Measurements from ENCODE around the gene SND1.
A peak's percentile ranks its signal among the peaks of the same experiment; 100 is the strongest.

Gene SND1

DNA sequence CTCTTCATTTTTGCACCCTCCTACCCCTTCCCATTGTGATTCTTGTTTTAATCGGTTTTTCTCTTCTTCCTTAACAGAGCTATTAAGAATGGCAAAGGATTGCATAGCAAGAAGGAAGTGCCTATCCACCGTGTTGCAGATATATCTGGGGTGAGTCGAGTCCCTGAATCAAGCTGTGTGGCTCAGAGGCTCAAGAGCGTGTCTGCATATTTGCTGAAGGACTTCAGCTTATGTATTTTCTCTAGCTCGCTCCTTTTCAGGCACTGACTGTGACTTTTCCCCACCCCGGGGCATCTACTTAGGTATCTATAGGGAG is 252.6 kb downstream of the SND1 start:
- no peak overlapping the region for H3K4me3 ChIP-seq (ENCODE audit: low read length)
- TF ChIP-seq EZH2phosphoT487 (IDR thresholded peaks at IDR 0.05; ENCODE audit: low read length) = no peak
- TF ChIP-seq, protein P1, sequence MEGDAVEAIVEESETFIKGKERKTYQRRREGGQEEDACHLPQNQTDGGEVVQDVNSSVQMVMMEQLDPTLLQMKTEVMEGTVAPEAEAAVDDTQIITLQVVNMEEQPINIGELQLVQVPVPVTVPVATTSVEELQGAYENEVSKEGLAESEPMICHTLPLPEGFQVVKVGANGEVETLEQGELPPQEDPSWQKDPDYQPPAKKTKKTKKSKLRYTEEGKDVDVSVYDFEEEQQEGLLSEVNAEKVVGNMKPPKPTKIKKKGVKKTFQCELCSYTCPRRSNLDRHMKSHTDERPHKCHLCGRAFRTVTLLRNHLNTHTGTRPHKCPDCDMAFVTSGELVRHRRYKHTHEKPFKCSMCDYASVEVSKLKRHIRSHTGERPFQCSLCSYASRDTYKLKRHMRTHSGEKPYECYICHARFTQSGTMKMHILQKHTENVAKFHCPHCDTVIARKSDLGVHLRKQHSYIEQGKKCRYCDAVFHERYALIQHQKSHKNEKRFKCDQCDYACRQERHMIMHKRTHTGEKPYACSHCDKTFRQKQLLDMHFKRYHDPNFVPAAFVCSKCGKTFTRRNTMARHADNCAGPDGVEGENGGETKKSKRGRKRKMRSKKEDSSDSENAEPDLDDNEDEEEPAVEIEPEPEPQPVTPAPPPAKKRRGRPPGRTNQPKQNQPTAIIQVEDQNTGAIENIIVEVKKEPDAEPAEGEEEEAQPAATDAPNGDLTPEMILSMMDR (IDR thresholded peaks at IDR 0.05; ENCODE audit: low read length) = no peak
- TF ChIP-seq EZH2 (optimal IDR thresholded peaks at IDR 0.05; ENCODE audit: low read depth, low read length) = no peak
- H3K9ac ChIP-seq (ENCODE audit: low read length) = no peak overlapping the region
- H3K9me3 ChIP-seq (replicated peaks; ENCODE audit: insufficient read depth, low read length) = no peaks in the 10 kb centered on the region
- peaks cover 52% of the 10 kb centered on the region for H3K4me1 ChIP-seq (ENCODE audit: low read length)
- H3F3A ChIP-seq (ENCODE audit: insufficient read depth, low read length) = peaks cover 18% of the 10 kb centered on the region
- H3K27ac ChIP-seq (ENCODE audit: low read length) = no peak overlapping the region
- H3K9me2 ChIP-seq (replicated peaks; ENCODE audit: insufficient read depth, low read length) = no peaks in the 10 kb centered on the region
- peaks cover 92% of the 10 kb centered on the region for H3K79me2 ChIP-seq (ENCODE audit: low read length)
- H2AFZ ChIP-seq (ENCODE audit: low read length) = no peak overlapping the region
- peaks cover 30% of the 10 kb centered on the region for H4K20me1 ChIP-seq (ENCODE audit: insufficient read depth, low read length)
- no peaks in the 10 kb centered on the region for H3K27me3 ChIP-seq (replicated peaks; ENCODE audit: insufficient read depth, low read length)
- 0 out of 2 replicates have a peak, but pooled peaks cover 4% of the 10 kb centered on the region for H3K36me3 ChIP-seq (replicated peaks; ENCODE audit: insufficient read depth, low read length)
- H3K4me2 ChIP-seq (ENCODE audit: low read depth, low read length) = no peak overlapping the region
- DNase-seq = no peak

DNA sequence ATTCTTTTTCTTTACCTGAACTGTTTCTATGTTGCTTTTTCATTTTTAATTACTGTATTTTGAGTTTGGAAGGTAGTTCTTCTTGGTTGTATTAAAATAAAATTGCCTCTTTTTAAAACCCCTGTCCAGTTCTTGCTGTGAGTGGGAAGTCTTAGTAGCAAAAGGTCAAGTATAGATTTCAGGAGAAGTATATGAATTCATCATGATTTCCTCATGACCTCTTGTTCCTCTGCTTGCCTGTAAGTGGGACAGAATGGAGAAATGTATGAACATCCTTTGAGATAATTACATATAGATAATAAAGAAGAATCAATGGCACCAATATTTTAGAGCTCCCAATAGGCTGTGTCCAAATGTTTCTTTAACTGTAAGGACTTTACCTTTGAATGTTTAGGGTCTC is 253.0 kb downstream of the SND1 start:
- H3K4me2 ChIP-seq (ENCODE audit: low read depth, low read length) = no peak overlapping the region
- peaks cover 28% of the 10 kb centered on the region for H4K20me1 ChIP-seq (ENCODE audit: insufficient read depth, low read length)
- H3F3A ChIP-seq (ENCODE audit: insufficient read depth, low read length) = peaks cover 18% of the 10 kb centered on the region
- H2AFZ ChIP-seq (ENCODE audit: low read length) = no peak overlapping the region
- H3K79me2 ChIP-seq (ENCODE audit: low read length) = peaks cover 91% of the 10 kb centered on the region
- H3K27me3 ChIP-seq (replicated peaks; ENCODE audit: insufficient read depth, low read length) = no peaks in the 10 kb centered on the region
- no peak overlapping the region for H3K9ac ChIP-seq (ENCODE audit: low read length)
- H3K9me3 ChIP-seq (replicated peaks; ENCODE audit: insufficient read depth, low read length) = no peaks in the 10 kb centered on the region
- H3K27ac ChIP-seq (ENCODE audit: low read length) = no peak overlapping the region
- 0 out of 2 replicates have a peak, but pooled peaks cover 4% of the 10 kb centered on the region for H3K36me3 ChIP-seq (replicated peaks; ENCODE audit: insufficient read depth, low read length)
- peaks cover 50% of the 10 kb centered on the region for H3K4me1 ChIP-seq (ENCODE audit: low read length)
- H3K9me2 ChIP-seq (replicated peaks; ENCODE audit: insufficient read depth, low read length) = no peaks in the 10 kb centered on the region
- no peak for DNase-seq
- H3K4me3 ChIP-seq (ENCODE audit: low read length) = no peak overlapping the region
- TF ChIP-seq EZH2 (optimal IDR thresholded peaks at IDR 0.05; ENCODE audit: low read depth, low read length) = no peak
- TF ChIP-seq, protein P1 (IDR thresholded peaks at IDR 0.05; ENCODE audit: low read length) = no peak
- TF ChIP-seq EZH2phosphoT487 (IDR thresholded peaks at IDR 0.05; ENCODE audit: low read length) = no peak

DNA sequence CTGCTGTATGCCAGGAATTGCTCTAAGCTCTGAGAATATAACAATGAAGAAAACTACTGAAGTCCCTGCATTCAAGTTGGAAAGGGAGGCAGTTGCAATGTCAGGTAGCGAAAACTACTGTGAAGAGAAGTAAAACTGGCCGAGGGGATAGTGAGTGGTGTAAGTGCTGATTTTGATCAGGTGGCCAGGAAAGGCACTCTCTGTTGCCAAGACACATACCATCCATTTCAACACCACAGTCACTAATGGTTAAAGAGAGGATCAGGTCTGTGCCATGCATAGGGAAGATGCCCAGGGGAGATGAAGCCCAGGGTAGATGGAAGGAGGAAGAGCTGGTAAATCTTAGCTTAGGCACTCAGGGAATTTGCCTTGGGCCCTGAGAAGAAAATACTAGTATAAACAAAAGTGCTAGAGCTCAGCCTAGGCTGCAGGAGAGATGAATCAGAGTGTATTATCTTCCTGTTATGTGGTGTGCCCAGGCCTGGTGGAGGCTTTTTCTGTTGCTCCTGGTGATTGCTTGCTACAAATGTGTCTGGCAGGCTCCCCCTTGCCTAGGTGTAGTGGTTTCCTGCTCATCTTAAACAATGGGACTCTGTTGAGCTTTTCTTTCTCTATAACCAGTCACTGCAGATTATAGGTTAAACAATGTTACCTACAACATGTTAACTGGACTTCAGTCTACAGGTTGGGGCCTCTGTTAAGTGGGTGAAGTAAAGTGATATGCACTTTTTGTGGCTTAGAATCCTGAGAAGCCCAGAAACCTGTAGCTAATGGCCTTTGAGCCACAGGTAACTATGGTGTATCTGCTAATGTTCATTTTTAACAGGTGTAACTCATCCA is 253.7 kb downstream of the SND1 start:
- TF ChIP-seq EZH2 (optimal IDR thresholded peaks at IDR 0.05; ENCODE audit: low read depth, low read length) (no peak), EZH2phosphoT487 (IDR thresholded peaks at IDR 0.05; ENCODE audit: low read length) (no peak)
- TF ChIP-seq, protein P1 (IDR thresholded peaks at IDR 0.05; ENCODE audit: low read length) = no peak
- Histone ChIP-seq H3K36me3 (replicated peaks; ENCODE audit: insufficient read depth, low read length) (0 out of 2 replicates have a peak, but pooled peaks cover 7% of the 10 kb centered on the region), H3K4me3 (ENCODE audit: low read length) (no peak overlapping the region), H3K9me3 (replicated peaks; ENCODE audit: insufficient read depth, low read length) (no peaks in the 10 kb centered on the region), H2AFZ (ENCODE audit: low read length) (no peak overlapping the region), H3K79me2 (ENCODE audit: low read length) (peaks cover 87% of the 10 kb centered on the region), H3K4me2 (ENCODE audit: low read depth, low read length) (no peak overlapping the region), H3K27ac (ENCODE audit: low read length) (peak overlapping the region; percentile 9; the same call in 1 of the 2 replicates), H4K20me1 (ENCODE audit: insufficient read depth, low read length) (peaks cover 21% of the 10 kb centered on the region), H3F3A (ENCODE audit: insufficient read depth, low read length) (peaks cover 13% of the 10 kb centered on the region), H3K9me2 (replicated peaks; ENCODE audit: insufficient read depth, low read length) (no peaks in the 10 kb centered on the region), H3K27me3 (replicated peaks; ENCODE audit: insufficient read depth, low read length) (no peaks in the 10 kb centered on the region), H3K9ac (ENCODE audit: low read length) (no peak overlapping the region), H3K4me1 (ENCODE audit: low read length) (peaks cover 43% of the 10 kb centered on the region)
- DNase-seq = peak; percentile 37

Measured in MM.1S (cell line).